OCI-LY3 (cell line): ENCODE data around the gene MXD4.
"Not testable (repeated sequence)": the region's sequence is repeated elsewhere in the genome, so short reads cannot be mapped to it uniquely, and the experiment has no call there.

Experiments
- H2AFZ ChIP-seq: fragments of 200-600, 300-600 bp; shearing (Covaris generic); 2 replicates; pipeline ENCODE4 v1.6.0; 2014; ENCODE audit warnings: antibody characterized with exemption, low read depth, low read length
- H3K27ac ChIP-seq: fragments of 200-600, 300-600 bp; sonication (generic); 2 replicates; pipeline ENCODE4 v1.5.1; 2014; ENCODE audit warnings: mild to moderate bottlenecking, low read length, moderate library complexity, mixed read lengths
- H3K27me3 ChIP-seq: fragments of 200-600, 300-600 bp; sonication (generic); 2 replicates; pipeline ENCODE4 v1.6.1; 2014; ENCODE audit warnings: low read depth, low read length, mixed read lengths
- H3K36me3 ChIP-seq: fragments of 200-600, 300-600 bp; sonication (generic); replicated peaks from 2 replicates; pipeline ENCODE3; 2014; ENCODE audit warnings: low read depth, low read length, mixed read lengths
- H3K4me1 ChIP-seq: fragments of 300-600, 200-600 bp; sonication (generic); 2 replicates; pipeline ENCODE4 v1.6.1; 2014; ENCODE audit warnings: low read length, mixed read lengths
- H3K4me2 ChIP-seq: fragments of 200-600, 300-600 bp; sonication (generic); 2 replicates; pipeline ENCODE4 v1.6.1; 2014; ENCODE audit warnings: low read length, mixed read lengths
- H3K4me3 ChIP-seq: fragments of 300-600, 200-600 bp; sonication (generic); 2 replicates; pipeline ENCODE4 v1.5.1; 2014; ENCODE audit warnings: antibody characterized with exemption, mild to moderate bottlenecking, low read length, moderate library complexity
- H3K79me2 ChIP-seq: fragments of 300-600, 200-600 bp; shearing (Covaris generic); 2 replicates; pipeline ENCODE4 v1.6.1; 2014; ENCODE audit warnings: mild to moderate bottlenecking, low read length, mixed read lengths
- H3K9ac ChIP-seq: fragments of 300-600, 200-600 bp; shearing (Covaris generic); 2 replicates; pipeline ENCODE4 v1.6.0; 2014; ENCODE audit warnings: mild to moderate bottlenecking, low read length, moderate library complexity
- H3K9me3 ChIP-seq: fragments of 200-600, 300-600 bp; shearing (Covaris generic); 2 replicates; pipeline ENCODE4 v1.6.1; 2014; ENCODE audit warnings: low read length, mixed read lengths; ENCODE audit not compliant: insufficient read depth
- H4K20me1 ChIP-seq: fragments of 200-600, 300-600 bp; sonication (generic); 2 replicates; pipeline ENCODE4 v1.6.1; 2016; ENCODE audit warnings: low read length, mixed read lengths; ENCODE audit not compliant: insufficient read depth
- CTCF ChIP-seq: fragments of 200-600, 300-600 bp; sonication (generic); IDR thresholded peaks from 2 replicates; pipeline ENCODE4 v1.5.1; 2014; ENCODE audit warnings: antibody characterized with exemption, low read length, low read depth
- EZH2phosphoT487 ChIP-seq: fragments of 200-600 bp; shearing (Covaris generic); IDR thresholded peaks from 2 replicates; pipeline ENCODE4 v1.6.1; 2018; ENCODE audit warnings: antibody characterized with exemption, mixed run types, low read depth

Gene MXD4

GRCh38 chr4:2280531-2281300, 18.8 kb upstream of the MXD4 start:
- TF ChIP-seq CTCF = no peak
- no peak overlapping the region for H3K27ac ChIP-seq
- H4K20me1 ChIP-seq = no peaks in the 10 kb centered on the region
- H3K4me2 ChIP-seq = no peak overlapping the region
- no peaks in the 10 kb centered on the region for H3K9me3 ChIP-seq
- H2AFZ ChIP-seq = no peak overlapping the region
- no peaks in the 10 kb centered on the region for H3K36me3 ChIP-seq
- H3K9ac ChIP-seq = no peak overlapping the region
- no peaks in the 10 kb centered on the region for H3K79me2 ChIP-seq
- H3K27me3 ChIP-seq = no peaks in the 10 kb centered on the region
- peaks cover 14% of the 10 kb centered on the region for H3K4me1 ChIP-seq
- no peak overlapping the region for H3K4me3 ChIP-seq

DNA sequence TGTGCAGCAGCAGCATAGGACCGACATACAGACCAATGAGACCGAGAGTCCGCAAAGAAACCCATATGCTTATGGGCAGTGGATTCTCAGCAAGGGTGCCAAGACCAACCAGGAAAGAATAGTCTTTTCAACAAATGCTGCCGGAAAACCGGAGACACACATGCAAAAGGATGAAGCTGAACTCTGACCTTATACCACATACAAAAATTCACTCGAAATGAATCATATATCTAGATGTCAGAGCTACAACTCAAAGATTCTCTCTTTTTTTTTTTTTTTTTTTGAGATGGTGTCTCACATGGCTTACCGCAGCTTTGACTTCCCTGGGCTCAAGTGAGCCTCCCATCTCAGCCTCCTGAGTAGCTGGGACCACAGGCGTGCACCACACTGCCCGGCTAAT, 16.0 kb upstream of the MXD4 start:
- peaks cover 14% of the 10 kb centered on the region for H3K4me1 ChIP-seq

GRCh38 chr4:2276581-2277325, 14.8 kb upstream of the MXD4 start:
- H2AFZ ChIP-seq = no peak overlapping the region
- H3K4me3 ChIP-seq = no peak overlapping the region
- H3K36me3 ChIP-seq = no peaks in the 10 kb centered on the region
- no peak overlapping the region for H3K4me2 ChIP-seq
- peaks cover 7% of the 10 kb centered on the region for H3K4me1 ChIP-seq
- no peak for TF ChIP-seq EZH2phosphoT487
- TF ChIP-seq CTCF = no peak
- H3K27me3 ChIP-seq = no peaks in the 10 kb centered on the region
- H3K79me2 ChIP-seq = no peaks in the 10 kb centered on the region
- H3K27ac ChIP-seq = no peak overlapping the region
- H3K9ac ChIP-seq = no peak overlapping the region
- no peaks in the 10 kb centered on the region for H4K20me1 ChIP-seq
- no peaks in the 10 kb centered on the region for H3K9me3 ChIP-seq

More for the DNA sequence above, 16.0 kb upstream of the MXD4 start:
- H2AFZ ChIP-seq = no peak overlapping the region
- no peaks in the 10 kb centered on the region for H3K9me3 ChIP-seq
- H3K27me3 ChIP-seq = no peaks in the 10 kb centered on the region
- TF ChIP-seq CTCF = no peak
- no peak for TF ChIP-seq EZH2phosphoT487
- H4K20me1 ChIP-seq = no peaks in the 10 kb centered on the region
- no peak overlapping the region for H3K4me3 ChIP-seq
- H3K36me3 ChIP-seq = no peaks in the 10 kb centered on the region
- no peak overlapping the region for H3K27ac ChIP-seq
- H3K79me2 ChIP-seq = no peaks in the 10 kb centered on the region
- no peak overlapping the region for H3K4me2 ChIP-seq
- H3K9ac ChIP-seq = no peak overlapping the region

DNA sequence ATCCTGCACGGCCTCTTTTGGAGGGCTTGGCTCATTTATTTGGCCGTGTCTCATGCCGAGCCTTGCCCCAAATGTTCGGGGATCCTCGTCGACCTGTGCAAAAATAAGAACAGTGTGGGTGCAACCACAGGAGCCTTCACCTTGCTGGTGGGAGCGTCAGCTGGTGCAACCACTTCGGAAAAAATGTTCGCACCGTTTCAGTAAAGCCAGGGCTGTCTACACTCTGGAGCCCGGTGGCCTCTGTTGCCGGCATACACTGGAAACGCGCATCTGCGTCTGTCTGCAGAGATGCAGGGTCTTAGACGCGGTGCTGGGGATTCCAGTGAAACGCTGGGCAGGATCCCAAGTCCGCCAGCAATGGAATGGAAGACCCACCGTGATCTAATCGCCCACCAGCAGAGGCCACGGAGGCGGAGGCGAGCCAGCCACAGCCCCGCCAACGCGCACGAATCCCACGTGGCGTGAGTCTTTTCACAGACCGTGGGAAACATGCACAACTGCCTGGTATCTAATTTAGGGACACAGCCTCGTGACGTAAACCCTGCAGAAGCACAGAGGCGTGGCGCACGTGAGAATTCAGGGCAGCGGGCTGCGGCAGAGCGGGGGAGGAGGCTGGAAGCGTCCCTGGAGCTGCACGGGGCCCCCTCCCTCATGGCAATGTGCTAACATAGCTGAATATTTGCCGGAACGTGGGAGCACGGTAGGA, 13.8 kb upstream of the MXD4 start:
- H3K79me2 ChIP-seq = no peaks in the 10 kb centered on the region
- TF ChIP-seq CTCF (no peak), EZH2phosphoT487 (no peak)
- no peak overlapping the region for H3K9ac ChIP-seq
- no peak overlapping the region for H3K4me2 ChIP-seq
- H3K4me1 ChIP-seq = peaks cover 3% of the 10 kb centered on the region; the same call in 1 of the 2 replicates
- no peaks in the 10 kb centered on the region for H4K20me1 ChIP-seq
- no peaks in the 10 kb centered on the region for H3K27me3 ChIP-seq
- no peak overlapping the region for H3K4me3 ChIP-seq
- H2AFZ ChIP-seq = no peak overlapping the region
- H3K36me3 ChIP-seq = no peaks in the 10 kb centered on the region
- no peak overlapping the region for H3K27ac ChIP-seq
- H3K9me3 ChIP-seq = no peaks in the 10 kb centered on the region

DNA sequence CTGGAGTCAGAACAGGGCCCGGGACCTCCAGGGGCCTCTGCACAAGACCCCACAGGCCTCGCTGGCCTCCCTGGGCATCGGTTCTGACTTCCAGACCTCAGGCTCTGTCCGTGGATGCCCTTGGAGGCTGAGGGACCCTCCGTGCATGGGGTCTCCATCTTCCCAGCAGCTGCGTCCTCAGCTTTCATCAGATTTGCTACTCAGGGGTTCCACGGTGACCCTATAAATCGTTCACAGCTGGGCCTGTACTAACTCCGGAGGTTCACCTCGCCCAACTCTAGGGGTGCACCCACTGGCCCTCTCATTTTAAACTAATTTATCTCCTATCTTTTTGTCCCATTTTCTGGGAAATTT, 13.1 kb upstream of the MXD4 start:
- not testable (repeated sequence) for H4K20me1 ChIP-seq, H3K4me1 ChIP-seq, H2AFZ ChIP-seq, H3K9ac ChIP-seq, H3K9me3 ChIP-seq, H3K79me2 ChIP-seq, H3K4me3 ChIP-seq, H3K27me3 ChIP-seq, H3K36me3 ChIP-seq, H3K27ac ChIP-seq, H3K4me2 ChIP-seq
